Measurements from ENCODE around the gene BBS9. TPM values are rescaled to one million over a fixed set of nuclear protein-coding genes. Genes with fewer than 3 reads are reported as not detected.

Gene BBS9
- total and polyA plus RNA-seq, 11 donors, result 7.4 to 29.3 (median 11.3) TPM

- Histone ChIP-seq H3K27me3 (no peaks in the 10 kb centered on the region), H3K4me3 (no peak overlapping the region), H3K9me3 (no peaks in the 10 kb centered on the region), H3K27ac (no peak overlapping the region), H3K36me3 (peaks cover 0 to 3% (median 0%) of the 10 kb centered on the region in 9 donors), H3K4me1 (peaks cover 0 to 5% (median 0%) of the 10 kb centered on the region in 12 donors)
- DNase-seq, result no peak
- intact Hi-C loops (cut with DNase I), result no loop called here
- TF ChIP-seq CTCF (IDR thresholded peaks at IDR 0.05) (no peak), POLR2A (IDR thresholded peaks at IDR 0.05) (no peak)
- ATAC-seq, result no peak
- 84 to 89% (median 87%) methylated on average over 3 of the region's 3 CpGs for WGBS, 4 donors
Observed at GRCh38 chr7:33640741-33641140, 511.4 kb downstream of the BBS9 start.

GRCh38 chr7:33642312-33642711 is 512.9 kb downstream of the BBS9 start:
- ATAC-seq, result no peak
- peaks cover 0 to 3% (median 0%) of the 10 kb centered on the region in 9 donors for H3K36me3 ChIP-seq
- H3K4me1 ChIP-seq, result peaks cover 0 to 5% (median 0%) of the 10 kb centered on the region in 12 donors
- H3K27me3 ChIP-seq, result no peaks in the 10 kb centered on the region
- TF ChIP-seq CTCF (IDR thresholded peaks at IDR 0.05), result no peak
- no peak for TF ChIP-seq POLR2A (IDR thresholded peaks at IDR 0.05)
- DNase-seq, result no peak
- intact Hi-C loops (cut with DNase I), result no loop called here
- no peak overlapping the region for H3K27ac ChIP-seq
- WGBS, 4 donors, result 86 to 93% (median 90%) methylated on average over 1 of the region's 1 CpG
- H3K9me3 ChIP-seq, result no peaks in the 10 kb centered on the region
- H3K4me3 ChIP-seq, result no peak overlapping the region

- H3K4me1 ChIP-seq, result peaks cover 0 to 5% (median 0%) of the 10 kb centered on the region in 12 donors
- H3K27me3 ChIP-seq, result no peaks in the 10 kb centered on the region
- H3K27ac ChIP-seq, result no peak overlapping the region
- ATAC-seq (no peak), DNase-seq (no peak)
- intact Hi-C loops (cut with DNase I), result no loop called here
- H3K36me3 ChIP-seq, result peaks cover 0 to 6% (median 0%) of the 10 kb centered on the region in 9 donors
- no peak overlapping the region for H3K4me3 ChIP-seq
- peaks cover 0 to 2% (median 0%) of the 10 kb centered on the region in 12 donors for H3K9me3 ChIP-seq
- WGBS, 4 donors, result 72 to 95% (median 89%) methylated on average over 2 of the region's 2 CpGs
- no peak for TF ChIP-seq CTCF (IDR thresholded peaks at IDR 0.05)
- TF ChIP-seq POLR2A (IDR thresholded peaks at IDR 0.05), result no peak
Observed at GRCh38 chr7:33643530-33643929, 514.2 kb downstream of the BBS9 start.

GRCh38 chr7:33644489-33644888 is 515.1 kb downstream of the BBS9 start:
- ATAC-seq (no peak), DNase-seq (no peak)
- intact Hi-C loops (cut with DNase I), result no loop called here
- Histone ChIP-seq H3K9me3 (peaks cover 0 to 2% (median 0%) of the 10 kb centered on the region in 12 donors), H3K4me3 (no peak overlapping the region), H3K27me3 (no peaks in the 10 kb centered on the region), H3K4me1 (peaks cover 0 to 4% (median 0%) of the 10 kb centered on the region in 12 donors), H3K36me3 (peaks cover 0 to 6% (median 0%) of the 10 kb centered on the region in 9 donors), H3K27ac (no peak overlapping the region)
- TF ChIP-seq CTCF (IDR thresholded peaks at IDR 0.05) (no peak), POLR2A (IDR thresholded peaks at IDR 0.05) (no peak)

All from heart left ventricle (tissue), 16 donors.